OCI-LY7 (cell line): Measurements from ENCODE around the gene RBBP8. TPM values are rescaled to one million over a fixed set of nuclear protein-coding genes. Genes with fewer than 3 reads are reported as not detected.

Source experiments
- BruUV-seq: library from RNA; stranded (reverse); fragments of 400-500 nt; replicated peaks from 2 replicates; lab custom pipeline; 2021; lab: Mats Ljungman, UMichigan
- CTCF ChIA-PET: fragments of 300-600 bp; sonication (Branson Sonifier 250); formaldehyde crosslinking; loops from one replicate; lab custom pipeline; 2022; ENCODE audit warnings: antibody characterized with exemption; ENCODE audit not compliant: unreplicated experiment; lab: Charles Lee
- POLR2A ChIA-PET: fragments of 300-600 bp; sonication (Branson Sonifier 250); formaldehyde crosslinking; loops from one replicate; lab custom pipeline; 2022; ENCODE audit warnings: antibody characterized with exemption; lab: Charles Lee
- DNase-seq: peaks from one replicate; pipeline ENCODE4 v3.0.0-alpha.2; 2015; ENCODE audit warnings: low spot score
- H2AFZ ChIP-seq: fragments of 200-600 bp; sonication (generic), shearing (Covaris generic); 2 replicates; pipeline ENCODE4 v1.6.1; 2014; ENCODE audit warnings: mild to moderate bottlenecking, antibody characterized with exemption, low read length, moderate library complexity
- H3K27ac ChIP-seq: fragments of 200-600 bp; sonication (generic); 2 replicates; pipeline ENCODE4 v1.5.1; 2014; ENCODE audit warnings: mixed run types, low read depth, mild to moderate bottlenecking, moderate library complexity, low read length, inconsistent platforms; ENCODE audit not compliant: poor library complexity, severe bottlenecking
- H3K36me3 ChIP-seq: fragments of 200-600 bp; sonication (generic); 2 replicates; pipeline ENCODE4 v1.6.1; 2014; ENCODE audit warnings: mild to moderate bottlenecking, antibody characterized with exemption, low read length, moderate library complexity, mixed read lengths; ENCODE audit not compliant: insufficient read depth
- H3K4me1 ChIP-seq: fragments of 200-600 bp; sonication (generic); 2 replicates; pipeline ENCODE4 v1.5.1; 2014; ENCODE audit warnings: mild to moderate bottlenecking, low read length; ENCODE audit not compliant: insufficient read depth, poor library complexity, severe bottlenecking
- H3K4me2 ChIP-seq: fragments of 200-600 bp; sonication (generic); 2 replicates; pipeline ENCODE4 v1.6.1; 2014; ENCODE audit warnings: mild to moderate bottlenecking, low read length
- H3K4me3 ChIP-seq: fragments of 200-600 bp; sonication (generic); 2 replicates; pipeline ENCODE4 v1.5.1; 2014; ENCODE audit warnings: mild to moderate bottlenecking, low read depth, low read length; ENCODE audit not compliant: poor library complexity, severe bottlenecking
- H3K79me2 ChIP-seq: fragments of 200-600 bp; sonication (generic); 2 replicates; pipeline ENCODE4 v1.6.1; 2016; ENCODE audit warnings: low read depth, mild to moderate bottlenecking, low read length, moderate library complexity, mixed read lengths; ENCODE audit not compliant: insufficient read depth
- H3K9me2 ChIP-seq: fragments of 200-600 bp; sonication (generic); 2 replicates; pipeline ENCODE4 v1.6.1; 2016; ENCODE audit warnings: mild to moderate bottlenecking, low read length, mixed read lengths; ENCODE audit not compliant: insufficient read depth
- H3K9me3 ChIP-seq: fragments of 200-600 bp; sonication (generic); 2 replicates; pipeline ENCODE4 v1.6.1; 2014; ENCODE audit warnings: mild to moderate bottlenecking, mixed run types, low read length, mixed read lengths
- H4K20me1 ChIP-seq: fragments of 200-600 bp; sonication (generic); 2 replicates; pipeline ENCODE4 v1.6.1; 2014; ENCODE audit warnings: mild to moderate bottlenecking, antibody characterized with exemption, low read length, moderate library complexity, mixed read lengths; ENCODE audit not compliant: insufficient read depth
- EZH2phosphoT487 ChIP-seq: fragments of 200-600 bp; sonication (generic); IDR thresholded peaks from 2 replicates; pipeline ENCODE4 v1.6.1; 2018; ENCODE audit warnings: low read depth, borderline replicate concordance, mild to moderate bottlenecking, mixed run types, antibody characterized with exemption, low read length, moderate library complexity, mixed read lengths
- intact Hi-C: fragments of 100-400 bp; cut with micrococcal nuclease; formaldehyde crosslinking; loops from one replicate; pipeline ENCODE4 v1.10.0; 2022; ENCODE audit not compliant: unreplicated experiment
- total RNA-seq, 2 experiments: library from RNA; depleted of rRNA in 1 of 2; stranded (reverse); fragments of >200 nt in 1 of 2; shearing (Covaris generic) in 1 of 2; gene quantifications; 2 replicates each; pipeline ENCODE4 v1.2.3, GENCODE V29; 2014 to 2022
- TF ChIP-seq, protein P1 (sequence below): fragments of 200-600 bp; sonication (generic); conservative IDR thresholded peaks from 2 replicates; pipeline ENCODE4 v1.5.1; 2014; ENCODE audit warnings: mild to moderate bottlenecking, antibody characterized with exemption, low read length, moderate library complexity, mixed read lengths

The RBBP8 gene
- total RNA-seq, 2 experiments from 2014 or later = 51.0 to 86.0 TPM

DNA sequence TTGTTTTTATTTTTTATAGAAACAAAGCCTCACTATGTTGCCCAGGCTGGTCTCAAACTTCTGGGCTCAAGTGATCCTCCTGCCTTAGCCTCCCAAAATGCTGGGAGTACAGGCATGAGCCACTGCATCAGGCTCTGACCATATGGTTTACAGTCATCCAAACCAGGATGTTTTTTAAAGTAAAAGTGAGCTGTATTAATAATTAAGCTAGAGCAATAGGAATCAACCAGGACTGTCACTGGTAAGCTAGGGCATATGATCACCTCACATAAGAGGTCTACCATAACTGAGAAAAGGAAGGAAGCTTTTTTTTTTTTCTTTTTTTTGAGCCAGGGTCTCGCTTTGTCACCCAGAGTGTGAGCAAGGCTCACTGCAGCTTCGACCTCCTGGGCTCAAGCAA lies 8.5 kb upstream of the RBBP8 start:
- no peak for DNase-seq
- Histone ChIP-seq H3K27ac (no peak overlapping the region), H3K36me3 (no peaks in the 10 kb centered on the region), H3K9me3 (no peaks in the 10 kb centered on the region), H3K4me3 (no peak overlapping the region), H3K4me1 (peaks cover 1% of the 10 kb centered on the region), H3K9me2 (no peaks in the 10 kb centered on the region), H3K79me2 (no peaks in the 10 kb centered on the region), H4K20me1 (no peaks in the 10 kb centered on the region), H3K4me2 (no peak overlapping the region), H2AFZ (no peak overlapping the region)
- no TSS peak for BruUV-seq
- intact Hi-C loops = no loop called here
- POLR2A ChIA-PET = interaction anchor here (0.5 to 1.6 kb wide), 7 partner anchors 8 to 593 kb away, joined by 3 to 6 read pairs (median 3); partner anchors contain the start of gene RBBP8
- CTCF ChIA-PET = no interaction called here
- TF ChIP-seq, protein P1, sequence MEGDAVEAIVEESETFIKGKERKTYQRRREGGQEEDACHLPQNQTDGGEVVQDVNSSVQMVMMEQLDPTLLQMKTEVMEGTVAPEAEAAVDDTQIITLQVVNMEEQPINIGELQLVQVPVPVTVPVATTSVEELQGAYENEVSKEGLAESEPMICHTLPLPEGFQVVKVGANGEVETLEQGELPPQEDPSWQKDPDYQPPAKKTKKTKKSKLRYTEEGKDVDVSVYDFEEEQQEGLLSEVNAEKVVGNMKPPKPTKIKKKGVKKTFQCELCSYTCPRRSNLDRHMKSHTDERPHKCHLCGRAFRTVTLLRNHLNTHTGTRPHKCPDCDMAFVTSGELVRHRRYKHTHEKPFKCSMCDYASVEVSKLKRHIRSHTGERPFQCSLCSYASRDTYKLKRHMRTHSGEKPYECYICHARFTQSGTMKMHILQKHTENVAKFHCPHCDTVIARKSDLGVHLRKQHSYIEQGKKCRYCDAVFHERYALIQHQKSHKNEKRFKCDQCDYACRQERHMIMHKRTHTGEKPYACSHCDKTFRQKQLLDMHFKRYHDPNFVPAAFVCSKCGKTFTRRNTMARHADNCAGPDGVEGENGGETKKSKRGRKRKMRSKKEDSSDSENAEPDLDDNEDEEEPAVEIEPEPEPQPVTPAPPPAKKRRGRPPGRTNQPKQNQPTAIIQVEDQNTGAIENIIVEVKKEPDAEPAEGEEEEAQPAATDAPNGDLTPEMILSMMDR = no peak
- TF ChIP-seq EZH2phosphoT487 = no peak

DNA sequence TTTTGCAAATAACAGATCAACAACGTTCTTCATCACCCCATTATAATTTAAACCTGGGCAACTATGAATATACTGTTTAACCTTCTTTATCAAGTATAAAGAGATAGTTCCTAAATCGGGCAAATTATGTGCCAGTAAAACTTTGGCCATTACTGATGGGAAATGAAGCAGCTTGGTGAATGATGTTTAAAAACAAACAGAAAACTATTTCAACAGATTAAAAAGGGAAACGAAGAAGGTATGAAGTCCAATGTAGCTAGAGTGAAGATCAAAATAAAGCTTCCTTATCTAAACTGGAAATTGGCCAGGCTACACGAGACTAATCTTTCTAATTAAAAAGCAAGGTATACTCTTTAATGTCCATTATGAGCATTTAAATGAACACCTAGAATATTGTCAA lies 6.7 kb upstream of the RBBP8 start:
- peaks cover 10% of the 10 kb centered on the region for H3K4me1 ChIP-seq
- no peaks in the 10 kb centered on the region for H4K20me1 ChIP-seq
- ChIA-PET POLR2A (interaction anchor here (0.7 kb wide), 1 partner anchor 146 kb away, joined by 4 read pairs; no protein-coding TSS in a partner anchor), CTCF (no interaction called here)
- no peaks in the 10 kb centered on the region for H3K9me2 ChIP-seq
- H3K79me2 ChIP-seq = no peaks in the 10 kb centered on the region
- no peak overlapping the region for H2AFZ ChIP-seq
- H3K36me3 ChIP-seq = no peaks in the 10 kb centered on the region
- no peak overlapping the region for H3K4me2 ChIP-seq
- TF ChIP-seq EZH2phosphoT487 = no peak
- TF ChIP-seq, protein P1 = no peak
- intact Hi-C loops = no loop called here
- BruUV-seq = no TSS peak
- no peak overlapping the region for H3K4me3 ChIP-seq
- H3K9me3 ChIP-seq = no peaks in the 10 kb centered on the region
- DNase-seq = no peak
- H3K27ac ChIP-seq = no peak overlapping the region

DNA sequence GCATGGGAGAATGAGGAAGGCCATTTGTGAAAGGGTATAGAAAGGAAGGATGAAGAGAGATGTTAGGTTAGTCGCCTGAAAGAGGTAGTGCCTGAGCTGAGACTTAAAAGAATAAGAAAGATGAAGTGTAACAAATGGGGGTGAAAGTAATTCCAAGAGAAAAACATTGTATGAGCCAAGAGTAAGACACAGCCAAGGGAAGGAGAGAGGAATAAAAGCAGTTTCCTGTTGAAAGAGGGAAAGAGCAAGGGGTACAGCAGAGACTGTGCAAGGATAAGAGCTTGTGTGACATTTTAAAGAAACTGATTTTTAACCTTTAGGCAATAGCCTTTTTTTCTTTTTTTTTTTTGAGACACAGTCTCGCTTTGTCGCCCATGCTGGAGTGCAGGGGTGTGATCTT lies 4.8 kb upstream of the RBBP8 start:
- H2AFZ ChIP-seq = no peak overlapping the region
- H3K9me3 ChIP-seq = no peaks in the 10 kb centered on the region
- no peak overlapping the region for H3K4me3 ChIP-seq
- no peaks in the 10 kb centered on the region for H3K9me2 ChIP-seq
- BruUV-seq = no TSS peak
- ChIA-PET POLR2A (interaction anchor here (0.8 to 1.1 kb wide), 3 partner anchors 19 to 488 kb away, joined by 3 to 4 read pairs (median 3); no protein-coding TSS in a partner anchor), CTCF (no interaction called here)
- no peak overlapping the region for H3K27ac ChIP-seq
- intact Hi-C loops = no loop called here
- no peaks in the 10 kb centered on the region for H3K36me3 ChIP-seq
- no peak overlapping the region for H3K4me2 ChIP-seq
- H3K79me2 ChIP-seq = peaks cover 13% of the 10 kb centered on the region; the same call in 1 of the 2 replicates
- no peaks in the 10 kb centered on the region for H4K20me1 ChIP-seq
- TF ChIP-seq, protein P1 = no peak
- TF ChIP-seq EZH2phosphoT487 = no peak
- no peak for DNase-seq
- peaks cover 22% of the 10 kb centered on the region for H3K4me1 ChIP-seq
